ENCODE measurements around the gene CYB5RL.

Gene CYB5RL

DNA sequence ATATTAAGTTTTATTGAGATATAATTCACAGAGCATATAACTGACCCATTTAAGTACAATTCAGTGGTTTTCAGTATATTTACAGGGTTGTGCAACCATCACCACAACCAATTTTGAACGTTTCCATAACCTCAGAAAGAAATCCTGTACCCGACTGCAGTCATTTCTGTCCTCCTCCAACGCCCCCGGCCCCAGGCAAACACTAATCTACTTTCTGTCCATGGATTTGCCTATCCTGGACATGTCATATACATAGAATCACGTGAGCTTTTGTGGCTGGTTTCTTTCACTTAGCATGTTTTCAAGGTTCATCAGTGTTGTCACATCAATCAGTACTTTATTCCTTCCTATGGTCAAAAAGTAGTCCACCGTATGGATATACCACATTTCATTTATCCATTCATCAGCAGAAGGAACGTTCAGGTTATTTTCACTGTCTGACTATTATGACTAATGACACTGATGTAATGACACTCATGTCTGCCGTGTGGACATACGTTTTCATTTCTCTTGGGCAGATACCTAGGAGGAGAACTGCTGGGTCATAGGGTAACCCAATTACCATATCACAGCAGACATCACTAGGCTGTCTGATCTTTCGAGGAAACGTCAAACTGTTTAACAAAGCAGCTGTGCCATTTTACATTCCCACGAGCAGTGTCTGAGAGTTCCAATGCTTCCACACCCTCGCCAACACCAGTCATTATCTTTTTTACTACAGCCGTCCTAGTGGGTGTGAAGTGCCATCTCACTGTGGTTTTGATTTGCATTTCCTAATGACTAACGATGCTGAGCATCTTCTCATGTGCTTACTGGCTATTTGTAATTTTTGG lies 30.9 kb upstream of the CYB5RL start:
- Histone ChIP-seq H2BK120ac (ENCODE audit: low read depth, low read length) (no peak overlapping the region), H3K9ac (ENCODE audit: low read length) (no peak overlapping the region), H3K4me3 (ENCODE audit: insufficient read depth in 1 of 2, low read depth in 1 of 2, low read length in 2 of 2) (no peak overlapping the region), H3K27me3 (ENCODE audit: control insufficient read depth in 1 of 2, insufficient read depth in 1 of 2, low read length in 2 of 2) (no peaks in the 10 kb centered on the region), H3K9me3 (ENCODE audit: control insufficient read depth, low read length) (no peaks in the 10 kb centered on the region), H3K79me1 (replicated peaks; ENCODE audit: low read length, poor library complexity, severe bottlenecking) (no peaks in the 10 kb centered on the region), H3K23ac (ENCODE audit: low read length in 2 of 2) (no peak overlapping the region), H2BK12ac (ENCODE audit: low read length in 2 of 2) (no peak overlapping the region), H2BK15ac (ENCODE audit: low read depth, poor library complexity, severe bottlenecking) (no peak overlapping the region), H4K91ac (ENCODE audit: low read length) (no peak overlapping the region), H3K27ac (ENCODE audit: low read length, poor library complexity, severe bottlenecking) (no peak overlapping the region), H2BK5ac (ENCODE audit: low read depth, low read length, poor library complexity, severe bottlenecking) (no peak overlapping the region), H3K4ac (ENCODE audit: low read depth in 1 of 2, low read length in 2 of 2) (no peak overlapping the region), H3K18ac (ENCODE audit: low read depth in 1 of 2, low read length in 2 of 2) (no peak overlapping the region), H3K14ac (ENCODE audit: low read length in 2 of 2) (no peak overlapping the region), H3K4me2 (ENCODE audit: low read length, poor library complexity, severe bottlenecking) (no peak overlapping the region), H3K36me3 (ENCODE audit: control insufficient read depth in 1 of 2, insufficient read depth in 2 of 2, low read depth in 1 of 2, low read length in 2 of 2) (peaks cover 3 to 15% of the 10 kb centered on the region in 2 experiments), H2AK5ac (ENCODE audit: low read length, severe bottlenecking) (no peak overlapping the region), H3K4me1 (ENCODE audit: control insufficient read depth, insufficient read depth, low read depth, low read length) (peaks cover 36% of the 10 kb centered on the region), H4K8ac (ENCODE audit: low read length) (no peak overlapping the region), H2AFZ (ENCODE audit: low read depth, low read length) (no peak overlapping the region)
- 87% methylated on average over 14 of the region's 15 CpGs for WGBS
- DNase-seq = no peak

DNA sequence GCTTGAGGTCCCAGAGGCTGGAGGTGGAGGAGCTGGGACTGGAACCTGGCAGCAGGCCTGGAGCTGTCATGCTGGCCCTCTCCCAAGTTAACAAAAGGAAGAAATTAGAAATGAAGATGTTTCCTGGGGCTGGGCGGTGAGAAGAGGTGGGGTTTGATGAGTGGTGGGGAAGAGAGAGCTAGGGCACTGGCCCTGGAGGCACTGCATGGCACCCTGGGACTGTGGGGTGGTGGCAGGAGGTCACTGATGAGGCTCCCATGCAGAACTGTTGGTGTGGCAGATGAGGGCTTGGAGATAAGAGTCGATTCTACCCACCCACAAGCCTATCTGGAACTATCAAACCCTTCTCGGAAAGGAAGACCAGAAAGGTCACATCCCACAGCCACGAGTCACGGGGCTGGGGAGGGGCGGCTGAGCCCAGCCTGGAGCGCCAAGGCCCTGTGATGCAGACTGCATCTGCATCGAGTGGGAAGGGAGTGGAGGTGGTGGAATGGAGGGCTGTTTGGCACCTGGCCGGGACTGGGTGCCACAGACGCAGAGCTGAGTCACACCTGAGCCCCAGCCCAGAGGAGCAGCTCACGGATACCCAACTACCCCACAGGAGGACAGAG lies 29.6 kb upstream of the CYB5RL start:
- Histone ChIP-seq H4K91ac (ENCODE audit: low read length) (peak overlapping the region; percentile 6), H3K4me1 (ENCODE audit: control insufficient read depth, insufficient read depth, low read depth, low read length) (peaks cover 36% of the 10 kb centered on the region), H2AK5ac (ENCODE audit: low read length, severe bottlenecking) (peak overlapping the region; percentile 60), H3K4me2 (ENCODE audit: low read length, poor library complexity, severe bottlenecking) (no peak overlapping the region), H3K27me3 (ENCODE audit: control insufficient read depth in 1 of 2, insufficient read depth in 1 of 2, low read length in 2 of 2) (no peaks in the 10 kb centered on the region), H2BK5ac (ENCODE audit: low read depth, low read length, poor library complexity, severe bottlenecking) (no peak overlapping the region), H3K14ac (ENCODE audit: low read length in 2 of 2) (peak overlapping the region in 1 of 2 experiments; percentile 59), H3K4me3 (ENCODE audit: insufficient read depth in 1 of 2, low read depth in 1 of 2, low read length in 2 of 2) (no peak overlapping the region), H3K4ac (ENCODE audit: low read depth in 1 of 2, low read length in 2 of 2) (peak overlapping the region in 1 of 2 experiments; percentile 10), H3K79me1 (replicated peaks; ENCODE audit: low read length, poor library complexity, severe bottlenecking) (no peaks in the 10 kb centered on the region), H2BK15ac (ENCODE audit: low read depth, poor library complexity, severe bottlenecking) (no peak overlapping the region), H2BK12ac (ENCODE audit: low read length in 2 of 2) (peak overlapping the region in 1 of 2 experiments; percentile 73), H3K9ac (ENCODE audit: low read length) (peak overlapping the region; percentile 11), H3K36me3 (ENCODE audit: control insufficient read depth in 1 of 2, insufficient read depth in 2 of 2, low read depth in 1 of 2, low read length in 2 of 2) (peaks cover 10 to 17% of the 10 kb centered on the region in 2 experiments), H3K23ac (ENCODE audit: low read length in 2 of 2) (no peak overlapping the region), H3K9me3 (ENCODE audit: control insufficient read depth, low read length) (no peaks in the 10 kb centered on the region), H3K18ac (ENCODE audit: low read depth in 1 of 2, low read length in 2 of 2) (peak overlapping the region in 1 of 2 experiments; percentile 32), H3K27ac (ENCODE audit: low read length, poor library complexity, severe bottlenecking) (no peak overlapping the region), H4K8ac (ENCODE audit: low read length) (no peak overlapping the region), H2AFZ (ENCODE audit: low read depth, low read length) (no peak overlapping the region), H2BK120ac (ENCODE audit: low read depth, low read length) (no peak overlapping the region)
- DNase-seq = peak; percentile 30
- 43% methylated on average over 7 of the region's 11 CpGs for WGBS

DNA sequence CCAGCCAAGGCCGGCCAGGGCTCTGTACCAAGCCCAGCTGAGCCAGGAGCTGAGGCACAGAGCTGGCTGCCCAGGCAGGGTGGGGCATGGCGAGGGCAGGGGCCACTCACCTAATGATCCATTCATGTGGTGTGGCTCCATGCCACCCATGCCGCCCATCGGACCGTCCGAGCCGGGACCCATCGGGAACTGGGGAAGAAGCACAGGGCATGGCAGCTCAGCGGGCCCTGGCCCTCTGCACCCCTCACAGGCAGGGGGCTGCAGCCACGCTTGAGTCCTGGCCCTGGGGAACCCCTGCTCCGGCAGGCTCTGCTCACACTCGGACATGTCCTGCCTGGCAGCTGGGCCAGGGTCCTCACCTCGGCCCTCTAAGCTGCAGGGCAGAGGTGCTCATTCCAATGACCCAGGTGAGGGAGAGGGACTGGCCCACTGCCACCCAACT lies 28.8 kb upstream of the CYB5RL start:
- Histone ChIP-seq H2BK12ac (ENCODE audit: low read length in 2 of 2) (no peak overlapping the region), H2BK5ac (ENCODE audit: low read depth, low read length, poor library complexity, severe bottlenecking) (no peak overlapping the region), H3K79me1 (replicated peaks; ENCODE audit: low read length, poor library complexity, severe bottlenecking) (no peaks in the 10 kb centered on the region), H3K4me1 (ENCODE audit: control insufficient read depth, insufficient read depth, low read depth, low read length) (peaks cover 38% of the 10 kb centered on the region), H2BK15ac (ENCODE audit: low read depth, poor library complexity, severe bottlenecking) (no peak overlapping the region), H3K4me3 (ENCODE audit: insufficient read depth in 1 of 2, low read depth in 1 of 2, low read length in 2 of 2) (no peak overlapping the region), H4K8ac (ENCODE audit: low read length) (no peak overlapping the region), H4K91ac (ENCODE audit: low read length) (peak overlapping the region; percentile 78), H3K9me3 (ENCODE audit: control insufficient read depth, low read length) (no peaks in the 10 kb centered on the region), H3K27ac (ENCODE audit: low read length, poor library complexity, severe bottlenecking) (no peak overlapping the region), H3K4me2 (ENCODE audit: low read length, poor library complexity, severe bottlenecking) (no peak overlapping the region), H3K14ac (ENCODE audit: low read length in 2 of 2) (no peak overlapping the region), H3K27me3 (ENCODE audit: control insufficient read depth in 1 of 2, insufficient read depth in 1 of 2, low read length in 2 of 2) (no peaks in the 10 kb centered on the region), H2AK5ac (ENCODE audit: low read length, severe bottlenecking) (peak overlapping the region; percentile 60), H3K18ac (ENCODE audit: low read depth in 1 of 2, low read length in 2 of 2) (no peak overlapping the region), H3K23ac (ENCODE audit: low read length in 2 of 2) (no peak overlapping the region), H3K36me3 (ENCODE audit: control insufficient read depth in 1 of 2, insufficient read depth in 2 of 2, low read depth in 1 of 2, low read length in 2 of 2) (peaks cover 15 to 23% of the 10 kb centered on the region in 2 experiments), H2BK120ac (ENCODE audit: low read depth, low read length) (no peak overlapping the region), H3K4ac (ENCODE audit: low read depth in 1 of 2, low read length in 2 of 2) (no peak overlapping the region), H3K9ac (ENCODE audit: low read length) (no peak overlapping the region), H2AFZ (ENCODE audit: low read depth, low read length) (no peak overlapping the region)
- DNase-seq = no peak
- 95% methylated on average over 13 of the region's 13 CpGs for WGBS

DNA sequence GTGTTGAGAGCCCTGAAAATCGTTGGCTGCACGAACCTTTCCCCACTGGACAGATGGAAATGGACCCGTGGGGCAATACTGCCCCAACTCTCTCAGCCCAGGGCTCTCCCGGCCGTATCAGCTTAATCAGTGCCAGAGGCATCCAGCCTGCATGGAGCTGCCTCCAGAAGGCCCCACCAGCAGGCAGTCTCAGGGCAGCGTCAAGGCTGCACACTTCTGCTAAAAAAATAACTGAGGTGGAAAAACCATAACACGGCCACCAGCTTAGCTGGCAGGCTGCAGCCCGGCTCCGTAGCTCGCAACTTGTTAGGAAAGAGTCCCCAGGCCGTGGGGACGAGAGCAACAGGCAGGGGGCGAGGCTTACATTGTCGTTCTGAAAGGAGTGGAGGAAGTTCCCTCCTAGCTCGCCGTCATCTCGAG lies 28.1 kb upstream of the CYB5RL start:
- no peak overlapping the region for H2BK15ac ChIP-seq (ENCODE audit: low read depth, poor library complexity, severe bottlenecking)
- peaks cover 3% of the 10 kb centered on the region for H3K79me1 ChIP-seq (replicated peaks; ENCODE audit: low read length, poor library complexity, severe bottlenecking)
- H3K27ac ChIP-seq (ENCODE audit: low read length, poor library complexity, severe bottlenecking) = peak overlapping the region; percentile 61
- H2AFZ ChIP-seq (ENCODE audit: low read depth, low read length) = no peak overlapping the region
- H3K18ac ChIP-seq (ENCODE audit: low read depth in 1 of 2, low read length in 2 of 2) = no peak overlapping the region
- H3K9me3 ChIP-seq (ENCODE audit: control insufficient read depth, low read length) = no peaks in the 10 kb centered on the region
- no peak overlapping the region for H2BK120ac ChIP-seq (ENCODE audit: low read depth, low read length)
- no peak overlapping the region for H3K4ac ChIP-seq (ENCODE audit: low read depth in 1 of 2, low read length in 2 of 2)
- H3K27me3 ChIP-seq (ENCODE audit: control insufficient read depth in 1 of 2, insufficient read depth in 1 of 2, low read length in 2 of 2) = no peaks in the 10 kb centered on the region
- H3K23ac ChIP-seq (ENCODE audit: low read length in 2 of 2) = no peak overlapping the region
- no peak overlapping the region for H3K14ac ChIP-seq (ENCODE audit: low read length in 2 of 2)
- no peak for DNase-seq
- WGBS = 89% methylated on average over 17 of the region's 17 CpGs
- no peak overlapping the region for H3K4me3 ChIP-seq (ENCODE audit: insufficient read depth in 1 of 2, low read depth in 1 of 2, low read length in 2 of 2)
- peak overlapping the region; percentile 12 for H4K8ac ChIP-seq (ENCODE audit: low read length)
- peak overlapping the region in 1 of 2 experiments; percentile 18 for H2BK12ac ChIP-seq (ENCODE audit: low read length in 2 of 2)
- peaks cover 38% of the 10 kb centered on the region for H3K4me1 ChIP-seq (ENCODE audit: control insufficient read depth, insufficient read depth, low read depth, low read length)
- no peak overlapping the region for H2BK5ac ChIP-seq (ENCODE audit: low read depth, low read length, poor library complexity, severe bottlenecking)
- H3K4me2 ChIP-seq (ENCODE audit: low read length, poor library complexity, severe bottlenecking) = peak overlapping the region; percentile 31
- H3K36me3 ChIP-seq (ENCODE audit: control insufficient read depth in 1 of 2, insufficient read depth in 2 of 2, low read depth in 1 of 2, low read length in 2 of 2) = peaks cover 15 to 31% of the 10 kb centered on the region in 2 experiments
- no peak overlapping the region for H3K9ac ChIP-seq (ENCODE audit: low read length)
- no peak overlapping the region for H4K91ac ChIP-seq (ENCODE audit: low read length)
- H2AK5ac ChIP-seq (ENCODE audit: low read length, severe bottlenecking) = peak overlapping the region; percentile 26

All from mesenchymal stem cell (in vitro differentiated cells and primary cell).